GM10248 (cell line): ENCODE measurements around the gene UBE4B.
A peak's percentile ranks its signal among the peaks of the same experiment; 100 is the strongest.
"Not testable (repeated sequence)": the region's sequence is repeated elsewhere in the genome, so short reads cannot be mapped to it uniquely, and the experiment has no call there.

ENCODE experiments used
- CTCF ChIA-PET: fragments of 300-600 bp; sonication (Branson Sonifier 250); formaldehyde crosslinking; extraction: SDS; loops from one replicate; lab custom pipeline; 2021; ENCODE audit warnings: antibody characterized with exemption; lab: Yijun Ruan, JAX
- POLR2A ChIA-PET: fragments of 350-650 bp; sonication (Branson Sonifier 250); formaldehyde crosslinking; extraction: SDS; loops from one replicate; lab custom pipeline; 2020; ENCODE audit warnings: antibody characterized with exemption; lab: Yijun Ruan, JAX
- DNase-seq: peaks from one replicate; pipeline ENCODE4 v3.0.0; 2012; ENCODE audit errors: extremely low spot score
- TF ChIP-seq, protein P1 (sequence below): IDR thresholded peaks from 2 replicates; pipeline ENCODE4 v1.5.1; 2012; ENCODE audit warnings: mild to moderate bottlenecking, low read depth; ENCODE audit errors: extremely low read depth, missing control alignments, control extremely low read depth

The UBE4B gene

DNA sequence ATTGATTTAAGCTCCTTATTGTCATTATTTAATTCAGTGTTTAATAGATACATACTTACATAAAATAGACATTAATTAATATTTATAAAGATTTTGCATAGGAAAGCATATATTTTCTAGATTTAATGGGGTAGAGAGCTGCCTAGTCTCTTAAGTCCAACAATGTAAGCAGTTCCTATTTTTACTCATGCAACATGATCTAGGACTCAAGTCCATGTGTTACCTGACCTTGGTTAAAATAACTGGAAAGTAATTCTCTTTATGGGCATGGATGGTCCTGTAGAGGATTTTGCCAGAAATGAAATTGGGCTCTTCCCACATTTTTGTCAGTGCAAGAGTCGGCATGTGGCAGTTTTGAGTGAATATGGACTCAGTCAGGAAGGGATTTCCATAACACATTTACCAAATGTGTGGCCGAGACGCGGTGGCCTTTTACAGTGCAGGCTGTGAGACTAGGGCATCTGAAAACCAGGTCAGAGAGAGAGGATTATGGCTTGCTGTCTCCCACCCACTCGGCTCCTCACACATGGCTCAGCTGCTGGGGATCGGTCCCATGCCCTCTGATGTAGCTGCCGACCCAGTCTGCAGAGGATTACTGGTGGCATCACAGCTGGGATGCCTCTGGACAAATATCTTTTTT lies 171.4 kb downstream of the UBE4B start:
- CTCF ChIA-PET = interaction anchor here (1.5 kb wide), 1 partner anchor 18 kb away, joined by 3 read pairs; no protein-coding TSS in a partner anchor

DNA sequence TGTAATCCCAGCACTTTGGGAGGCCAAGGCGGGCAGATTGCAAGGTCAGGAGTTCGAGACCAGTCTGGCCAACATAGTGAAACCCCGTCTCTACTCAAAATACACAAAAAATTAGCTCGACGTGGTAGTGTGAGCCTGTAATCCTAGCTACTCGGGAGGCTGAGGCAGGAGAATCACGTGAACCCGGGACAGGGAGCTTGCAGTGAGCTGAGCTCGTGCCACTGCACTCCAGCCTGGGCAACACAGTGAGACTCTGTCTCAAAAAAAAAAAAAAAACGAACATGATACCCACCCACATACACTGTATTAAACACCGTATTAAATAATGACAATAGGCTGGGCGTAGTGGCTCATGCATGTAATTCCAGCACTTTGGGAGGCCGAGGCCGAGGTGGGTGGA lies 172.4 kb downstream of the UBE4B start:
- POLR2A ChIA-PET = interaction anchor here (0.6 kb wide), 1 partner anchor 9 kb away, joined by 4 read pairs; no protein-coding TSS in a partner anchor

More for the DNA sequence above, 171.4 kb downstream of the UBE4B start:
- POLR2A ChIA-PET = no interaction called here
- TF ChIP-seq, protein P1, sequence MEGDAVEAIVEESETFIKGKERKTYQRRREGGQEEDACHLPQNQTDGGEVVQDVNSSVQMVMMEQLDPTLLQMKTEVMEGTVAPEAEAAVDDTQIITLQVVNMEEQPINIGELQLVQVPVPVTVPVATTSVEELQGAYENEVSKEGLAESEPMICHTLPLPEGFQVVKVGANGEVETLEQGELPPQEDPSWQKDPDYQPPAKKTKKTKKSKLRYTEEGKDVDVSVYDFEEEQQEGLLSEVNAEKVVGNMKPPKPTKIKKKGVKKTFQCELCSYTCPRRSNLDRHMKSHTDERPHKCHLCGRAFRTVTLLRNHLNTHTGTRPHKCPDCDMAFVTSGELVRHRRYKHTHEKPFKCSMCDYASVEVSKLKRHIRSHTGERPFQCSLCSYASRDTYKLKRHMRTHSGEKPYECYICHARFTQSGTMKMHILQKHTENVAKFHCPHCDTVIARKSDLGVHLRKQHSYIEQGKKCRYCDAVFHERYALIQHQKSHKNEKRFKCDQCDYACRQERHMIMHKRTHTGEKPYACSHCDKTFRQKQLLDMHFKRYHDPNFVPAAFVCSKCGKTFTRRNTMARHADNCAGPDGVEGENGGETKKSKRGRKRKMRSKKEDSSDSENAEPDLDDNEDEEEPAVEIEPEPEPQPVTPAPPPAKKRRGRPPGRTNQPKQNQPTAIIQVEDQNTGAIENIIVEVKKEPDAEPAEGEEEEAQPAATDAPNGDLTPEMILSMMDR = no peak
- DNase-seq = no peak

DNA sequence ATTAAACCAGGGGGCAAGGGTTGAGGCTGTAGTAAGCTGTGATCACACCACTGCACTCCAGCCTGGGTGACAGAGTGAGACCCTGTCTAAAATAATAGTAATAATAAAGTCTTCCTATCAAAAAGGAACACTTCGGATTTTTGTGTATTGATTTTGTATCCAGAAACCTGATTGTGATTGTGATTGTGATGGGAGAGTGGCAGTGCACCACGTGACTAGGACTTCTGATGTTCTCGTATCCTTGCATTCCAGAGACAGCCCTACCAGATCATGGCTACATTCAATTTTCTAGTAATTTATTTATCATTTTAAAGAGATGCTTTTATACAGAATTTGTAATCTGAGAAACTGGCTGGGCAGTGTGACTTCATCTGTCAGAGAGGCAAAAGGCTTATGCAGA lies 175.1 kb downstream of the UBE4B start:
- POLR2A ChIA-PET = no interaction called here
- CTCF ChIA-PET = interaction anchor here (1.0 to 3.6 kb wide), 4 partner anchors 8 to 222 kb away, joined by 3 to 14 read pairs (median 9); partner anchors contain the start of gene CENPS

More for the DNA sequence above, 172.4 kb downstream of the UBE4B start:
- not testable (repeated sequence) for DNase-seq
- CTCF ChIA-PET = interaction anchor here (1.3 kb wide), 1 partner anchor 132 kb away, joined by 3 read pairs; no protein-coding TSS in a partner anchor

DNA sequence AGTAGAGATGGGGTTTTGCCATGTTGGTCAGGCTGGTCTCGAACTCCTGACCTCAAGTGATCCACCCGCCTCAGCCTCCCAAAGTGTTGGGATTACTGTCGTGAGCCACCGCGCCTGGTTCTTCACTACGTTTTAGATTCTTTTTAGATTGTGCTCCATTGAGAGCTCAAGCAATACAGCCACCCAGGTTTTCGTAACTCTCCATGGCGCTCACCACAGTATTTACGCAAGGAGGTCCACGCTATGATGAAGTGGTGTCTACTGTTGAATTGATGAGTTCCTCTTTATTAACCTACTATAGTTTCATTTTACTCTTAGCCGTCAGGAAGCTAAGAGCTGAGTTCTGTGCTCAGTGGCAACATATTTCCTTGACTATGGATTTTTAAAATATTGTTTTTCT lies 175.8 kb downstream of the UBE4B start:
- POLR2A ChIA-PET = no interaction called here
- TF ChIP-seq, protein P1 = no peak
- CTCF ChIA-PET = interaction anchor here (0.7 to 4.2 kb wide), 17 partner anchors 8 to 661 kb away, joined by 3 to 45 read pairs (median 10); partner anchors contain the start of gene CENPS
- no peak for DNase-seq

More for the DNA sequence above, 175.1 kb downstream of the UBE4B start:
- no peak for DNase-seq
- TF ChIP-seq, protein P1 = no peak

DNA sequence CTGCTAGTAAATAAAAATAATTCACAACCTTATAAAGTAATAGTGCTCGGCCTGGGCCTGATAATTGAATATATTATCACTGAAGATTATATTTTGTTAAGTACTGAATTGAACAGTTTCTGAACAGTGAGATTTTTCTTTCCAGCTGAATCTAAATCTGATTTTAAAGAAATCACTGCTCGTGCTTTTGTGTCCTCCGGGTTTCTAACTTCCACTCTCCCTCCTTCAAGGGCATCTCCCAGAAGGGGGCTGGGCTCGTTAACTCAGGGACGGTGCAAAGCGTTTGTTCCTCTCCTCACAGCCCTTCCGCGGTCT lies 176.8 kb downstream of the UBE4B start:
- ChIA-PET CTCF (interaction anchor here (0.6 to 4.2 kb wide), 47 partner anchors 9 to 656 kb away, joined by 3 to 45 read pairs (median 5); partner anchors contain the start of genes CENPS and PGD), POLR2A (no interaction called here)
- no peak for DNase-seq

DNA sequence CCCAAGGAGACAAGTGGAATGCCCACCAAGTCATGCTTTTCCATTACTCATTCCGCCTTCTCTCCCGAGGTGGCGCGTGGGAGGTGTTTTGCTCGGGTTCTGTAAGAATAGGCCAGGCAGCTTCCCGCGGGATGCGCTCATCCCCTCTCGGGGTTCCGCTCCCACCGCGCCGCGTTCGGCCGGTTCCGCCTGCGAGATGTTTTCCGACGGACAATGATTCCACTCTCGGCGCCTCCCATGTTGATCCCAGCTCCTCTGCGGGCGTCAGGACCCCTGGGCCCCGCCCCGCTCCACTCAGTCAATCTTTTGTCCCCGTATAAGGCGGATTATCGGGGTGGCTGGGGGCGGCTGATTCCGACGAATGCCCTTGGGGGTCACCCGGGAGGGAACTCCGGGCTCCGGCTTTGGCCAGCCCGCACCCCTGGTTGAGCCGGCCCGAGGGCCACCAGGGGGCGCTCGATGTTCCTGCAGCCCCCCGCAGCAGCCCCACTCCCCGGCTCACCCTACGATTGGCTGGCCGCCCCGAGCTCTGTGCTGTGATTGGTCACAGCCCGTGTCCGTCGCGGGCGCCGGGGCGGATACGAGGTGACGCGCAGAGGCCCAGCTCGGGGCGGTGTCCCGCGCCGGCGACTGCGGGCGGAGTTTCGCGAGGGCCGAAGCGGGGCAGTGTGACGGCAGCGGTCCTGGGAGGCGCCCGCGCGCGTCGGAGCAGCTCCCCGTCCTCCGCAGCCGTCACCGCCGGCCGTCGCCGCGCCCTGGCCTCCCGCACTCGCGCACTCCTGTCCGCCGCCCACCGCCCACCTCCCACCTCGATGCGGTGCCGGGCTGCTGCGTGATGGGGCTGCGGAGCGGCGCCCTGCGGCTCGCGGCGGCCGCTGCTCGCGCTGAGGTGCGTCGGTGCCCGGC lies 177.4 kb downstream of the UBE4B start, which contains the start of gene KIF1B:
Gene KIF1B (plus strand): TSS at position 666 of the 906 bp plus-strand sequence. CDS start 21,759 bp downstream, outside the sequence.
- ChIA-PET CTCF (interaction anchor here (0.6 to 4.2 kb wide), 53 partner anchors 8 to 657 kb away, joined by 3 to 45 read pairs (median 4); partner anchors contain the start of genes CENPS and PGD), POLR2A (interaction anchor here (0.7 to 1.0 kb wide), 2 partner anchors 11 to 73 kb away, joined by 3 read pairs; no protein-coding TSS in a partner anchor)
- TF ChIP-seq, protein P1 = peak; percentile 78
- DNase-seq = peak; percentile 100

More for the DNA sequence above, 176.8 kb downstream of the UBE4B start:
- TF ChIP-seq, protein P1 = no peak
